ENCODE results near the gene CCSER1. TPM values are rescaled to one million over a fixed set of nuclear protein-coding genes. Genes with fewer than 3 reads are reported as not detected.

Gene CCSER1
- total RNA-seq, 1 donor: 0.43 TPM

- TF ChIP-seq CTCF (IDR thresholded peaks at IDR 0.05; ENCODE audit: insufficient read depth, low read depth, low read length): no peak
- no peak for DNase-seq (ENCODE audit: low read depth)
- no peak overlapping the region for H3K4me3 ChIP-seq (ENCODE audit: low read depth, low read length)
Observed at GRCh38 chr4:90198086-90198847, 71.1 kb downstream of the CCSER1 start.

GRCh38 chr4:90207887-90208454, 80.8 kb downstream of the CCSER1 start:
- no peak for TF ChIP-seq CTCF (IDR thresholded peaks at IDR 0.05; ENCODE audit: insufficient read depth, low read depth, low read length)
- DNase-seq (ENCODE audit: low read depth): no peak
- H3K4me3 ChIP-seq (ENCODE audit: low read depth, low read length): no peak overlapping the region

- no peak for DNase-seq (ENCODE audit: low read depth)
- TF ChIP-seq CTCF (IDR thresholded peaks at IDR 0.05; ENCODE audit: insufficient read depth, low read depth, low read length): no peak
- H3K4me3 ChIP-seq (ENCODE audit: low read depth, low read length): no peak overlapping the region
Observed at GRCh38 chr4:90209922-90210321, 82.7 kb downstream of the CCSER1 start.

- TF ChIP-seq CTCF (IDR thresholded peaks at IDR 0.05; ENCODE audit: insufficient read depth, low read depth, low read length): no peak
- H3K4me3 ChIP-seq (ENCODE audit: low read depth, low read length): no peak overlapping the region
- DNase-seq (ENCODE audit: low read depth): no peak
Observed at GRCh38 chr4:90211174-90211573, 84.0 kb downstream of the CCSER1 start.

- TF ChIP-seq CTCF (IDR thresholded peaks at IDR 0.05; ENCODE audit: insufficient read depth, low read depth, low read length): no peak
- H3K4me3 ChIP-seq (ENCODE audit: low read depth, low read length): no peak overlapping the region
- DNase-seq (ENCODE audit: low read depth): no peak
Observed at GRCh38 chr4:90215286-90215685, 88.1 kb downstream of the CCSER1 start.

- no peak for TF ChIP-seq CTCF (IDR thresholded peaks at IDR 0.05; ENCODE audit: insufficient read depth, low read depth, low read length)
- no peak for DNase-seq (ENCODE audit: low read depth)
- no peak overlapping the region for H3K4me3 ChIP-seq (ENCODE audit: low read depth, low read length)
Observed at GRCh38 chr4:90219822-90220221, 92.6 kb downstream of the CCSER1 start.

All from fibroblast of villous mesenchyme (primary cell).